ENCODE results near the gene BIVM. TPM values are rescaled to one million over a fixed set of nuclear protein-coding genes. Genes with fewer than 3 reads are reported as not detected.

The BIVM gene
- total and polyA plus RNA-seq, 2 donors (not counting 3 experiments of a cell fraction or from before 2014, with no cell fraction given), result 7.7 to 20.3 TPM

DNA sequence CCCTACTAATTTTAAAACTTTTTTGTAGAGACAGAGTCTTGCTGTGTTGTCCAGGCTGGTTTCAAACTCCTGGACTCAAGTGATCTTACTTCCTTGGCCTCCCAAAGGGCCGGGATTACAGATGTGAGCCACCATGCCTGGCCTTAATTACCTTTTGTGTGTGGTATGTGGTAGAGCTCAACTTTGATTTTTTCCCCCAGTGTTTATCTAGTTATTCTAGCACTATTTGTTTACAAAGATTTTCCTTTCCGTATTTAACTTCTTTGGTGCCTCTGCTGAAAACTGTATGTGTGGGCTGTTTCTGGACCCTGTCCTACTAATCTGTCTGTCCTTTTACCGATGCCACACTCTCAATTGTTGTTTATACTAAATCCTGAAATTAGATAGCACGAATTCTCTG, 37.6 kb downstream of the BIVM start:
- no peaks in the 10 kb centered on the region for H3K27me3 ChIP-seq (ENCODE audit: control insufficient read depth in 2 of 2, insufficient read depth in 2 of 2, low read length in 2 of 2)
- no peaks in the 10 kb centered on the region for H4K20me1 ChIP-seq (replicated peaks; ENCODE audit: control insufficient read depth, extremely low read depth, insufficient read depth, low read length)
- no TSS peak for BruUV-seq (replicated peaks)
- no peak overlapping the region for H3K4me2 ChIP-seq (ENCODE audit: insufficient read depth, low read length)
- no peaks in the 10 kb centered on the region for H3K9me1 ChIP-seq (replicated peaks; ENCODE audit: control insufficient read depth, extremely low read depth, insufficient read depth, low read length)
- no peaks in the 10 kb centered on the region for H3K4me1 ChIP-seq (ENCODE audit: control insufficient read depth, extremely low read depth, insufficient read depth, low read length)
- no peak overlapping the region for H3K4me3 ChIP-seq (replicated peaks in 1 of 3; ENCODE audit: insufficient read depth in 1 of 3, low read depth in 1 of 3, low read length in 3 of 3)
- POLR2A ChIA-PET, result no interaction called here
- FAIRE-seq, result no peak
- H3K36me3 ChIP-seq (ENCODE audit: control insufficient read depth in 2 of 2, extremely low read depth in 1 of 2, insufficient read depth in 2 of 2, low read length in 2 of 2), result peaks cover 0 to 4% of the 10 kb centered on the region in 2 experiments
- no peaks in the 10 kb centered on the region for H3K9me3 ChIP-seq (replicated peaks; ENCODE audit: control insufficient read depth, insufficient read depth, low read length)
- dilution Hi-C loops (cut with MboI; ENCODE audit: extremely low pct_ligation_motif_present, low sequenced_read_pairs) (no loop called here), intact Hi-C loops (cut with micrococcal nuclease) (no loop called here)
- DNase-seq (ENCODE audit: low read depth, low spot score), result no peak
- H3K27ac ChIP-seq (ENCODE audit: insufficient read depth, low read depth, low read length), result no peak overlapping the region
- no peaks in the 10 kb centered on the region for H3K79me2 ChIP-seq (ENCODE audit: control insufficient read depth, insufficient read depth, low read length)
- no peak overlapping the region for H3K9ac ChIP-seq (replicated peaks; ENCODE audit: extremely low read depth, insufficient read depth, low read length)
- TF ChIP-seq JUN (IDR thresholded peaks at IDR 0.05; ENCODE audit: borderline replicate concordance, insufficient read depth, insufficient read length, low read depth) (no peak), EZH2 (IDR thresholded peaks at IDR 0.05; ENCODE audit: borderline replicate concordance, low read depth, low read length, severe bottlenecking) (no peak), FOS (IDR thresholded peaks at IDR 0.05; ENCODE audit: borderline replicate concordance, insufficient read depth, low read length) (no peak), POLR2A (IDR thresholded peaks at IDR 0.05; ENCODE audit: low read depth, low read length) (no peak), POLR2AphosphoS5 (IDR thresholded peaks at IDR 0.05; ENCODE audit: insufficient read depth, low read depth, low read length) (no peak), MYC (IDR thresholded peaks at IDR 0.05; ENCODE audit: low read depth, low read length) (no peak), GATA2 (IDR thresholded peaks at IDR 0.05; ENCODE audit: insufficient read depth, insufficient read length, low read depth, low read length) (no peak)
- TF ChIP-seq, protein P1, sequence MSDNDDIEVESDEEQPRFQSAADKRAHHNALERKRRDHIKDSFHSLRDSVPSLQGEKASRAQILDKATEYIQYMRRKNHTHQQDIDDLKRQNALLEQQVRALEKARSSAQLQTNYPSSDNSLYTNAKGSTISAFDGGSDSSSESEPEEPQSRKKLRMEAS (IDR thresholded peaks at IDR 0.05; ENCODE audit: insufficient read depth, insufficient read length), result no peak
- TF ChIP-seq, protein P2, sequence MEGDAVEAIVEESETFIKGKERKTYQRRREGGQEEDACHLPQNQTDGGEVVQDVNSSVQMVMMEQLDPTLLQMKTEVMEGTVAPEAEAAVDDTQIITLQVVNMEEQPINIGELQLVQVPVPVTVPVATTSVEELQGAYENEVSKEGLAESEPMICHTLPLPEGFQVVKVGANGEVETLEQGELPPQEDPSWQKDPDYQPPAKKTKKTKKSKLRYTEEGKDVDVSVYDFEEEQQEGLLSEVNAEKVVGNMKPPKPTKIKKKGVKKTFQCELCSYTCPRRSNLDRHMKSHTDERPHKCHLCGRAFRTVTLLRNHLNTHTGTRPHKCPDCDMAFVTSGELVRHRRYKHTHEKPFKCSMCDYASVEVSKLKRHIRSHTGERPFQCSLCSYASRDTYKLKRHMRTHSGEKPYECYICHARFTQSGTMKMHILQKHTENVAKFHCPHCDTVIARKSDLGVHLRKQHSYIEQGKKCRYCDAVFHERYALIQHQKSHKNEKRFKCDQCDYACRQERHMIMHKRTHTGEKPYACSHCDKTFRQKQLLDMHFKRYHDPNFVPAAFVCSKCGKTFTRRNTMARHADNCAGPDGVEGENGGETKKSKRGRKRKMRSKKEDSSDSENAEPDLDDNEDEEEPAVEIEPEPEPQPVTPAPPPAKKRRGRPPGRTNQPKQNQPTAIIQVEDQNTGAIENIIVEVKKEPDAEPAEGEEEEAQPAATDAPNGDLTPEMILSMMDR (IDR thresholded peaks at IDR 0.05; ENCODE audit: extremely low read depth in 1 of 2, insufficient read depth in 1 of 2, low read depth in 1 of 2, low read length in 2 of 2), result no peak
- H2AFZ ChIP-seq (ENCODE audit: low read depth, low read length), result no peak overlapping the region
- CTCF ChIA-PET, result no interaction called here
